ENCODE data around the gene HEYL. TPM values are rescaled to one million over a fixed set of nuclear protein-coding genes. Genes with fewer than 3 reads are reported as not detected.

HEYL gene
- total and polyA plus RNA-seq, 8 donors: 12.0 to 34.6 (median 31.3) TPM

GRCh38 chr1:39659538-39659937 is 20.1 kb upstream of the HEYL start:
- no peak overlapping the region for H3K4me3 ChIP-seq
- ATAC-seq: no peak
- H3K9me3 ChIP-seq: no peaks in the 10 kb centered on the region
- TF ChIP-seq CTCF (IDR thresholded peaks at IDR 0.05): no peak
- no peak for DNase-seq
- no peaks in the 10 kb centered on the region for H3K36me3 ChIP-seq
- intact Hi-C loops (cut with DNase I): loop anchor here in 1 of 3 donors (10.0 kb wide), 1 partner anchor 65 kb away; no protein-coding TSS in a partner anchor
- FAIRE-seq: no peak
- no peak overlapping the region for H3K27ac ChIP-seq
- H3K27me3 ChIP-seq: no peaks in the 10 kb centered on the region
- no peaks in the 10 kb centered on the region for H3K4me1 ChIP-seq
- WGBS, 2 donors: 84 to 87% methylated on average over 5 of the region's 5 CpGs

- H3K9me3 ChIP-seq: no peaks in the 10 kb centered on the region
- H3K27me3 ChIP-seq: no peaks in the 10 kb centered on the region
- FAIRE-seq (no peak), DNase-seq (no peak), ATAC-seq (no peak)
- intact Hi-C loops (cut with DNase I): loop anchor here in 1 of 3 donors (10.0 kb wide), 1 partner anchor 64 kb away; no protein-coding TSS in a partner anchor
- 92% methylated on average over 12 of the region's 12 CpGs for WGBS, 2 donors
- no peak overlapping the region for H3K4me3 ChIP-seq
- no peak for TF ChIP-seq CTCF (IDR thresholded peaks at IDR 0.05)
- H3K4me1 ChIP-seq: no peaks in the 10 kb centered on the region
- no peak overlapping the region for H3K27ac ChIP-seq
- H3K36me3 ChIP-seq: no peaks in the 10 kb centered on the region
Observed at GRCh38 chr1:39659110-39659509, 19.7 kb upstream of the HEYL start.

GRCh38 chr1:39657923-39658485 is 18.6 kb upstream of the HEYL start:
- ATAC-seq (peak; percentile 80 to 87 (median 83)), FAIRE-seq (no peak), DNase-seq (peak; percentile 66 to 90 (median 83))
- no peaks in the 10 kb centered on the region for H3K27me3 ChIP-seq
- H3K4me3 ChIP-seq: no peak overlapping the region
- no peaks in the 10 kb centered on the region for H3K36me3 ChIP-seq
- 22 to 23% methylated on average over 6 of the region's 6 CpGs for WGBS, 2 donors
- intact Hi-C loops (cut with DNase I): loop anchor here in 1 of 3 donors (10.0 kb wide), 1 partner anchor 63 kb away; no protein-coding TSS in a partner anchor
- TF ChIP-seq CTCF (IDR thresholded peaks at IDR 0.05): peak; percentile 67 to 84 (median 82)
- peaks cover 0 to 4% (median 0%) of the 10 kb centered on the region in 3 donors for H3K4me1 ChIP-seq
- H3K9me3 ChIP-seq: no peaks in the 10 kb centered on the region
- no peak overlapping the region for H3K27ac ChIP-seq

GRCh38 chr1:39657402-39657801 is 18.0 kb upstream of the HEYL start:
- Histone ChIP-seq H3K27me3 (no peaks in the 10 kb centered on the region), H3K4me1 (peaks cover 0 to 5% (median 0%) of the 10 kb centered on the region in 3 donors), H3K4me3 (no peak overlapping the region), H3K27ac (no peak overlapping the region), H3K9me3 (no peaks in the 10 kb centered on the region), H3K36me3 (no peaks in the 10 kb centered on the region)
- no peak for TF ChIP-seq CTCF (IDR thresholded peaks at IDR 0.05)
- 79 to 83% methylated on average over 3 of the region's 3 CpGs for WGBS, 2 donors
- no peak for ATAC-seq
- intact Hi-C loops (cut with DNase I): loop anchor here in 1 of 3 donors (10.0 kb wide), 1 partner anchor 63 kb away; no protein-coding TSS in a partner anchor
- no peak for FAIRE-seq
- no peak for DNase-seq

GRCh38 chr1:39656391-39656790 is 16.9 kb upstream of the HEYL start:
- no peak overlapping the region for H3K27ac ChIP-seq
- no peaks in the 10 kb centered on the region for H3K36me3 ChIP-seq
- H3K4me1 ChIP-seq: peaks cover 0 to 5% (median 0%) of the 10 kb centered on the region in 3 donors
- H3K4me3 ChIP-seq: no peak overlapping the region
- FAIRE-seq (no peak), DNase-seq (no peak), ATAC-seq (no peak)
- intact Hi-C loops (cut with DNase I): loop anchor here in 1 of 3 donors (10.0 kb wide), 1 partner anchor 62 kb away; no protein-coding TSS in a partner anchor
- WGBS, 2 donors: 74 to 86% methylated on average over 2 of the region's 2 CpGs
- H3K27me3 ChIP-seq: no peaks in the 10 kb centered on the region
- no peaks in the 10 kb centered on the region for H3K9me3 ChIP-seq
- TF ChIP-seq CTCF (IDR thresholded peaks at IDR 0.05): no peak

Data from pancreas (tissue), 10 donors.